Suprapubic skin (tissue), 3 donors: Measurements from ENCODE around the gene KDSR.

Source experiments
- EP300 ChIP-seq: sonication (generic); formaldehyde crosslinking; IDR thresholded peaks from one replicate; pipeline ENCODE4 v1.6.1; 2017; ENCODE audit warnings: antibody characterized with exemption
- TF ChIP-seq, protein P1 (sequence below), 2 donors: fragments of 200-600 bp in 1 of 2; fragments of 450-650 bp in 1 of 2; sonication (generic) in 1 of 2; IDR thresholded peaks; one replicate each; pipeline ENCODE4 v1.5.1; 2016 to 2019; ENCODE audit warnings: antibody characterized with exemption in 2 of 2, mild to moderate bottlenecking in 1 of 2, moderate library complexity in 1 of 2

DNA sequence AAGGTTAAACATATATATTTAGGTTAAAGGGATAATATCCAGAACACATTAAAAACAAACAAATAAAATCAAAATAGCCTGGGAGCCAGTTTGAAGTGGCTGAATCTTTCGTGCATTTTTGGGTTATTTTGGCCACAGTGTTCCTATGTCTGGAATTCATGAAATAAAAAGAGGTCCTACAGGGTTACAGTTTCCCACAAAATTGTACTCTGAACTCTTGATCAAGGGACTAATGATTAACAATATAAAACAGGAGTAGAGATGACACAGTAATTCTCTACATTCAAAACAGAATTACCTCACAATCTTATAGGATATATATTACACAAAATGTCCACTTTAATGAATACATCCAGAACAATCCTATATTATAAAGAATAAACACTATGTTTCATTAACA, 30.3 kb upstream of the KDSR start:
- TF ChIP-seq, protein P1, sequence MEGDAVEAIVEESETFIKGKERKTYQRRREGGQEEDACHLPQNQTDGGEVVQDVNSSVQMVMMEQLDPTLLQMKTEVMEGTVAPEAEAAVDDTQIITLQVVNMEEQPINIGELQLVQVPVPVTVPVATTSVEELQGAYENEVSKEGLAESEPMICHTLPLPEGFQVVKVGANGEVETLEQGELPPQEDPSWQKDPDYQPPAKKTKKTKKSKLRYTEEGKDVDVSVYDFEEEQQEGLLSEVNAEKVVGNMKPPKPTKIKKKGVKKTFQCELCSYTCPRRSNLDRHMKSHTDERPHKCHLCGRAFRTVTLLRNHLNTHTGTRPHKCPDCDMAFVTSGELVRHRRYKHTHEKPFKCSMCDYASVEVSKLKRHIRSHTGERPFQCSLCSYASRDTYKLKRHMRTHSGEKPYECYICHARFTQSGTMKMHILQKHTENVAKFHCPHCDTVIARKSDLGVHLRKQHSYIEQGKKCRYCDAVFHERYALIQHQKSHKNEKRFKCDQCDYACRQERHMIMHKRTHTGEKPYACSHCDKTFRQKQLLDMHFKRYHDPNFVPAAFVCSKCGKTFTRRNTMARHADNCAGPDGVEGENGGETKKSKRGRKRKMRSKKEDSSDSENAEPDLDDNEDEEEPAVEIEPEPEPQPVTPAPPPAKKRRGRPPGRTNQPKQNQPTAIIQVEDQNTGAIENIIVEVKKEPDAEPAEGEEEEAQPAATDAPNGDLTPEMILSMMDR (IDR thresholded peaks at IDR 0.05), result no peak
- TF ChIP-seq EP300, result no peak
